ENCODE results near the gene POU6F1. TPM values are rescaled to one million over a fixed set of nuclear protein-coding genes. Genes with fewer than 3 reads are reported as not detected.

POU6F1 gene
- total RNA-seq, 4 donors from 2014 or later: 13.3 to 27.2 (median 16.9) TPM

DNA sequence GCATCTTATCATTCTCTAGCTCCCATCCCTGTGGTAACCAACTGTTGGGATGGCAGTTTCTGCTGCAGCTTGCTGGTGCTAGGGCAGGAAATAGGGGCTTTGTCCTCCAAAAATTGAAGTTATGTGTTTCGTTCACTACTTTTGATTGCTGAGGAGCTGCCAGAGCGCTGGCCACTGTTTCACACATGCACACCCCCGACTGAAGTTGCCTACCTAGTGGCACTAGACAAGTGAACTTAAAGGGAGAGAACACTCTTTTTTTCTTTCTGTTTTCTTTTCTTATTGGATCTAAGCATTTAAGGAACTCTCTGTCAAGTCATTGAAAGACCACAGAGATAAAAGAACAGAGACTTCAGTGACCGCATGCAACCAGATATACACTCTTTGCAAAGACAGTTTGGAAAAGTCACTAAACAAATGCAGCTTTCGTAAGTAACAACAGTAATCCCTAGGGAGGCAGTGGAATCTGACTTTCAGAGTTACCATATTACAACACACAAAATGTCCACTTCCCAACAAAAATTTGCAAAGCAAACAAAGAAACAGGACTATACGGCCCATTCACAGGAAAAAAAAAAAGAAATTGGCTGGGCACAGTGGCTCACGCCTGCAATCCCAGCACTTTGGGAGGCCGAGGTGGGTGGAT lies 56.9 kb downstream of the POU6F1 start:
- intact Hi-C loops (cut with DNase I): no loop called here
- WGBS: 85% methylated on average over 8 of the region's 8 CpGs
- no peak overlapping the region for H3K27ac ChIP-seq (replicated peaks in 1 of 4)
- H3K27me3 ChIP-seq: no peaks in the 10 kb centered on the region
- no peak overlapping the region for H3K4me3 ChIP-seq
- peaks cover 0 to 10% (median 0%) of the 10 kb centered on the region in 4 donors for H3K4me1 ChIP-seq
- no peaks in the 10 kb centered on the region for H3K9me3 ChIP-seq
- TF ChIP-seq, protein P1, sequence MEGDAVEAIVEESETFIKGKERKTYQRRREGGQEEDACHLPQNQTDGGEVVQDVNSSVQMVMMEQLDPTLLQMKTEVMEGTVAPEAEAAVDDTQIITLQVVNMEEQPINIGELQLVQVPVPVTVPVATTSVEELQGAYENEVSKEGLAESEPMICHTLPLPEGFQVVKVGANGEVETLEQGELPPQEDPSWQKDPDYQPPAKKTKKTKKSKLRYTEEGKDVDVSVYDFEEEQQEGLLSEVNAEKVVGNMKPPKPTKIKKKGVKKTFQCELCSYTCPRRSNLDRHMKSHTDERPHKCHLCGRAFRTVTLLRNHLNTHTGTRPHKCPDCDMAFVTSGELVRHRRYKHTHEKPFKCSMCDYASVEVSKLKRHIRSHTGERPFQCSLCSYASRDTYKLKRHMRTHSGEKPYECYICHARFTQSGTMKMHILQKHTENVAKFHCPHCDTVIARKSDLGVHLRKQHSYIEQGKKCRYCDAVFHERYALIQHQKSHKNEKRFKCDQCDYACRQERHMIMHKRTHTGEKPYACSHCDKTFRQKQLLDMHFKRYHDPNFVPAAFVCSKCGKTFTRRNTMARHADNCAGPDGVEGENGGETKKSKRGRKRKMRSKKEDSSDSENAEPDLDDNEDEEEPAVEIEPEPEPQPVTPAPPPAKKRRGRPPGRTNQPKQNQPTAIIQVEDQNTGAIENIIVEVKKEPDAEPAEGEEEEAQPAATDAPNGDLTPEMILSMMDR (IDR thresholded peaks at IDR 0.05): no peak
- TF ChIP-seq POLR2AphosphoS5 (IDR thresholded peaks at IDR 0.05) (no peak), EP300 (IDR thresholded peaks at IDR 0.05) (no peak)
- H3K36me3 ChIP-seq: peaks cover 0 to 4% (median 0%) of the 10 kb centered on the region in 4 donors
- DNase-seq (ENCODE audit: extremely low spot score): no peak

DNA sequence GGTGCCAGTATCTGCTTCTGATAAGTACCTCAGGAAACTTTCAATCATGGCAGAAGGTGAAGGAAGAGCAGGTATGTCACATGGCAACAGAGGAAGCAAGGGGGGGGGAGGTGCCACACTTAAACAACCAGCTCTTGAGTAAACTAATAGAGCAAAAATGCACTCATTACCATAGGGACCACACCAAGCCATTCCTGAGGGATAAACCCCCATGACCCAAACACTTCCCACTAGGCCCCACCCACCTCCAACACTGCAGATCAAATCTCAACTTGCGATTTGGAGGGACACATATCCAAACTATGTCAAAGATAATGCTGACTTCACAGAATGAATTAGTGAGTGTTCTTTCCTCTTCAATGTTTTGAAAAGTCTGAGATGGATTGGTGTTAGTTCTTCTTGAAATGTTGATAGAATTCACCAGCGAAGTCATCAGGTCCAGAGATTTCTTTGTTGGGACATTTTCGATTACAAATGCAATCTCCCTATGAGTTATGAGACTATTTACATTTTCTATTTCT lies 61.6 kb downstream of the POU6F1 start:
- Histone ChIP-seq H3K27me3 (no peaks in the 10 kb centered on the region), H3K36me3 (peaks cover 0 to 6% (median 0%) of the 10 kb centered on the region in 4 donors), H3K4me3 (no peak overlapping the region), H3K27ac (replicated peaks in 1 of 4) (no peak overlapping the region), H3K4me1 (peaks cover 0 to 9% (median 0%) of the 10 kb centered on the region in 4 donors), H3K9me3 (no peaks in the 10 kb centered on the region)
- 94% methylated on average over 3 of the region's 3 CpGs for WGBS
- intact Hi-C loops (cut with DNase I): no loop called here
- TF ChIP-seq POLR2AphosphoS5 (IDR thresholded peaks at IDR 0.05): no peak
- TF ChIP-seq, protein P1 (IDR thresholded peaks at IDR 0.05): no peak
- no peak for TF ChIP-seq EP300 (IDR thresholded peaks at IDR 0.05)
- TF ChIP-seq POLR2A (IDR thresholded peaks at IDR 0.05; ENCODE audit: low read depth): no peak
- DNase-seq (ENCODE audit: extremely low spot score): no peak

DNA sequence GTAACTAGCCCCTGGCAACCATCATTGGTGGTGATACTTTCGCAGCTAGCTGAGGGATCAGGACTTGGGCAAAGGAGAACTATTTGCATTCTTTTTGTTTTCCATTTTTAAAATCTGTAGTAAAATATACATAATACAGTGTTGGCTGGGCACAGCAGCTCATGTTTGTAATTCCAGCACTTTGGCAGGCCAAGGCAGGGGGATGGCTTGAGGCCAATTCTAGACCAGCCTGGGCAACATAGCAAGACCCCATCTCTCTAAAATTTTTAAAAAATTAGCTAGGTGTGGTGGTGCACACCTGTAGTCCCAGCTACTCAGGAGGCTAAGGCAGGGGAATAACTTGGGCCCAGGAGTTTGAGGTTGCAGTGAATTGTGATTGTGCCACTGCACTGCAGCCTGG lies 64.9 kb downstream of the POU6F1 start:
- intact Hi-C loops (cut with DNase I): no loop called here
- Histone ChIP-seq H3K4me3 (no peak overlapping the region), H3K27ac (replicated peaks in 1 of 4) (no peak overlapping the region), H3K4me1 (no peaks in the 10 kb centered on the region), H3K27me3 (no peaks in the 10 kb centered on the region), H3K36me3 (peaks cover 0 to 6% (median 0%) of the 10 kb centered on the region in 4 donors), H3K9me3 (no peaks in the 10 kb centered on the region)
- no peak for TF ChIP-seq EP300 (IDR thresholded peaks at IDR 0.05)
- no peak for TF ChIP-seq POLR2AphosphoS5 (IDR thresholded peaks at IDR 0.05)
- TF ChIP-seq, protein P1 (IDR thresholded peaks at IDR 0.05): no peak
- no peak for TF ChIP-seq POLR2A (IDR thresholded peaks at IDR 0.05; ENCODE audit: low read depth)
- DNase-seq (ENCODE audit: extremely low spot score): no peak
- 95% methylated on average over 1 of the region's 1 CpG for WGBS

DNA sequence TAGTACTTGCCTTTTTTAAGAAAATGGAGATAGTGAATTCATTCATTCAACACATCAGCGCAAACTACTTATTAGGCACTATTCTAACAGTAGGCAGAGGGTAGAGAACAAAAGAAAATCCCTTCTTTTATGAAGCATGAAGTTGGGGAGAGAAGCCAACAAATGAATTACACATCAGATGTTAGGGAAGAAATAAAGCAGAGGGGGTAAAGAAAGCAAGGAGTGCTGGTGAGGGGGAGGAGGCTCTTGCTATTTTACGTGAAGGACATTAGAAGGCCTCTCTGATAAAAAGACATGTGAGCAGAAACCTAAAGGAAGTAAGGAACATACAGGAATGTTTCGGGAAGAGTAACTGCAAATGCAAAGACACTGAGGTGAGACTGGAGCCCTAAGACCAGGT lies 67.1 kb downstream of the POU6F1 start:
- Histone ChIP-seq H3K4me3 (no peak overlapping the region), H3K27me3 (no peaks in the 10 kb centered on the region), H3K36me3 (peaks cover 0 to under 1% (median 0%) of the 10 kb centered on the region in 4 donors), H3K9me3 (no peaks in the 10 kb centered on the region), H3K27ac (replicated peaks in 1 of 4) (no peak overlapping the region), H3K4me1 (peaks cover 0 to 6% (median 0%) of the 10 kb centered on the region in 4 donors)
- WGBS: 67% methylated on average over 3 of the region's 3 CpGs
- DNase-seq (ENCODE audit: extremely low spot score): no peak
- intact Hi-C loops (cut with DNase I): no loop called here
- no peak for TF ChIP-seq POLR2AphosphoS5 (IDR thresholded peaks at IDR 0.05)
- no peak for TF ChIP-seq EP300 (IDR thresholded peaks at IDR 0.05)
- no peak for TF ChIP-seq POLR2A (IDR thresholded peaks at IDR 0.05; ENCODE audit: low read depth)
- TF ChIP-seq, protein P1 (IDR thresholded peaks at IDR 0.05): no peak

Measured in esophagus muscularis mucosa (tissue), 4 donors.